Kidney (tissue), 14 donors: Measurements from ENCODE around the gene EFNA2. TPM values are rescaled to one million over a fixed set of nuclear protein-coding genes. Genes with fewer than 3 reads are reported as not detected.

Source experiments
- DNase-seq, 5 donors: peaks; one replicate each; pipeline ENCODE4 v3.0.0-alpha.2; 2013 to 2020
- FAIRE-seq: peaks from 2 replicates; lab custom pipeline; 2012; peaks lifted over from hg19 to GRCh38; lab: Jason Lieb, UNC
- H3K27ac ChIP-seq, 2 donors: one replicate each; pipeline ENCODE4 v1.7.0; 2013; ENCODE audit warnings: low read depth in 2 of 2, low read length in 2 of 2, inconsistent platforms in 1 of 2
- H3K27me3 ChIP-seq: one replicate; pipeline ENCODE4 v1.7.1; 2013; ENCODE audit warnings: low read length, inconsistent platforms; ENCODE audit not compliant: control insufficient read depth, insufficient read depth
- H3K36me3 ChIP-seq, 3 donors: one replicate each; pipeline versions ENCODE4 v1.7.0 to v1.7.1; 2013; ENCODE audit warnings: low read length in 3 of 3, control low read depth in 1 of 3, inconsistent platforms in 1 of 3; ENCODE audit not compliant: insufficient read depth in 3 of 3, control insufficient read depth in 2 of 3
- H3K4me1 ChIP-seq, 3 donors: one replicate each; pipeline versions ENCODE4 v1.7.0 to v1.7.1; 2013; ENCODE audit warnings: low read length in 3 of 3, inconsistent platforms in 1 of 3, low read depth in 1 of 3; ENCODE audit not compliant: control insufficient read depth in 2 of 3, insufficient read depth in 2 of 3
- H3K4me3 ChIP-seq, 3 donors: one replicate each; pipeline versions ENCODE4 v1.7.0 to v1.8.1; 2013; ENCODE audit warnings: low read length in 3 of 3, control low read depth in 1 of 3, inconsistent platforms in 1 of 3
- H3K9ac ChIP-seq, 3 donors: one replicate each; pipeline versions ENCODE4 v1.7.0 to v1.7.1; 2013; ENCODE audit warnings: low read length in 3 of 3, control low read depth in 1 of 3, inconsistent platforms in 1 of 3
- H3K9me3 ChIP-seq, 3 donors: one replicate each; pipeline versions ENCODE4 v1.7.0 to v1.7.1; 2013; ENCODE audit warnings: low read length in 3 of 3, control low read depth in 1 of 3, inconsistent platforms in 1 of 3; ENCODE audit not compliant: control insufficient read depth in 2 of 3, insufficient read depth in 1 of 3
- CTCF ChIP-seq: IDR thresholded peaks from 3 replicates; pipeline ENCODE4 v1.5.1; 2012; ENCODE audit warnings: mild to moderate bottlenecking, moderate library complexity, borderline replicate concordance; ENCODE audit not compliant: insufficient read depth; ENCODE audit errors: extremely low read depth
- intact Hi-C: fragments of 100-400 bp; cut with DNase I; formaldehyde crosslinking; loops from one replicate; pipeline ENCODE4 v1.11.1; 2022
- polyA plus RNA-seq: library from polyadenylated mRNA; stranded (reverse); fragments of 350-450 nt; fragmentation: Illumina TruSeq; extraction: RNeasy Lipid Tissue Mini Kit (QIAGEN cat#74804); gene quantifications from one replicate; pipeline ENCODE4 v1.2.3, GENCODE V29; 2014; ENCODE audit warnings: low read depth, low replicate concordance; ENCODE audit not compliant: insufficient read depth
- total RNA-seq: library from RNA; stranded (reverse); fragmentation: NEBNext Ultra II Directional; extraction: Animal tissue kit (Norgen Biotek cat#: 25700); gene quantifications from one replicate; pipeline ENCODE4 v1.2.1, GENCODE V29; 2021
- donor health status: control.
- donor health status: control.
- donor health status: control.
- donor health status: control.
- donor health status: control.
- donor health status: DM: yes; HTN: yes; CAD: no.
- donor health status: Normal renal cell carcinoma (clear cell type).

The EFNA2 gene
- total and polyA plus RNA-seq, 2 donors from 2014 or later, result not detected

GRCh38 chr19:1239796-1240737 lies 45.6 kb upstream of the EFNA2 start:
- FAIRE-seq (no peak), DNase-seq (peak; percentile 90 to 96 (median 95))
- Histone ChIP-seq H3K9me3 (no peaks in the 10 kb centered on the region), H3K4me3 (peak overlapping the region in 1 of 3 donors; percentile 37), H3K4me1 (peaks cover 0 to 28% (median 19%) of the 10 kb centered on the region in 3 donors), H3K36me3 (no peaks in the 10 kb centered on the region), H3K27me3 (no peaks in the 10 kb centered on the region), H3K27ac (peak overlapping the region; percentile 92 to 95), H3K9ac (peak overlapping the region in 1 of 3 donors; percentile 69)
- intact Hi-C loops, result no loop called here
- peak; percentile 74 for TF ChIP-seq CTCF

GRCh38 chr19:1240925-1241324 lies 44.7 kb upstream of the EFNA2 start:
- DNase-seq, result peak in 1 of 5 donors; percentile 77
- Histone ChIP-seq H3K36me3 (no peaks in the 10 kb centered on the region), H3K9me3 (no peaks in the 10 kb centered on the region), H3K4me1 (peaks cover 0 to 32% (median 19%) of the 10 kb centered on the region in 3 donors), H3K27ac (no peak overlapping the region), H3K4me3 (peak overlapping the region in 1 of 3 donors; percentile 87), H3K27me3 (no peaks in the 10 kb centered on the region), H3K9ac (no peak overlapping the region)
- intact Hi-C loops, result no loop called here
- no peak for TF ChIP-seq CTCF
- FAIRE-seq, result no peak

- DNase-seq (peak; percentile 94 to 98 (median 96)), FAIRE-seq (no peak)
- Histone ChIP-seq H3K27ac (peak within 1 kb of the TSS; percentile 63 to 83), H3K9me3 (no peaks in the 10 kb centered on the region), H3K4me1 (peaks cover 0 to 34% (median 24%) of the 10 kb centered on the region in 3 donors), H3K4me3 (peak within 1 kb of the TSS; percentile 48 to 87 (median 60)), H3K36me3 (no peaks in the 10 kb centered on the region), H3K9ac (peak within 1 kb of the TSS in 2 of 3 donors; percentile 4 to 75), H3K27me3 (no peaks in the 10 kb centered on the region)
- intact Hi-C loops, result no loop called here
- TF ChIP-seq CTCF, result no peak
Observed at GRCh38 chr19:1241417-1242095, 44.1 kb upstream of the EFNA2 start, which contains the start of gene ATP5F1D. ATP5F1D (plus strand) TSS chr19:1241751; CDS start chr19:1241851, 100 bp downstream.
